HG03460 (cell line): ENCODE results near the gene CREG1.
"Not testable (repeated sequence)": the region's sequence is repeated elsewhere in the genome, so short reads cannot be mapped to it uniquely, and the experiment has no call there.

Experiments
- ATAC-seq: cut with Tn5 transposase; IDR thresholded peaks from one replicate; pipeline ENCODE4 v1.9.1; 2021; ENCODE audit not compliant: unreplicated experiment

The CREG1 gene

GRCh38 chr1:167553136-167554027 lies at the start of gene CREG1:
Gene CREG1, minus strand, starts transcription at chr1:167553762.
- ATAC-seq: peak; percentile 97

DNA sequence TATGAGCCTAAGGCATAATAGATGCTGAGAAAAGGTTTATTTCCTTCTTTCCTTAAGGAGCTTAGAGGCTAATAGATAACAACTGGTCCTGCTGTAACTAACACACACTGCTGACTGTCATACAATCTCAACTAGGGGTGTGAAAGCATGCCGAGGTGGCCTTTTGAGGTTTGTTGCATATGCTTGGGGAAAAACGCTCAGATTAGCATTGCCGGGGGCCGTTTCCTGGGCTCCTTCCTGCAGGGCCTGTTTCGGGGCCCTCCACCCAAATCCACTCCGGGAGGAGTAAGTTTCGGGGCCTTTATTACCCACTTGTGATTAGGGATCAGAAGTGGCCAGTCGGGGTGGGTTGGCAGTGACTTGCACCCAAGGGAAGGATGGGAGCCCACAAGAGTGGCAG lies 49.3 kb upstream of the CREG1 start:
- no peak for ATAC-seq

DNA sequence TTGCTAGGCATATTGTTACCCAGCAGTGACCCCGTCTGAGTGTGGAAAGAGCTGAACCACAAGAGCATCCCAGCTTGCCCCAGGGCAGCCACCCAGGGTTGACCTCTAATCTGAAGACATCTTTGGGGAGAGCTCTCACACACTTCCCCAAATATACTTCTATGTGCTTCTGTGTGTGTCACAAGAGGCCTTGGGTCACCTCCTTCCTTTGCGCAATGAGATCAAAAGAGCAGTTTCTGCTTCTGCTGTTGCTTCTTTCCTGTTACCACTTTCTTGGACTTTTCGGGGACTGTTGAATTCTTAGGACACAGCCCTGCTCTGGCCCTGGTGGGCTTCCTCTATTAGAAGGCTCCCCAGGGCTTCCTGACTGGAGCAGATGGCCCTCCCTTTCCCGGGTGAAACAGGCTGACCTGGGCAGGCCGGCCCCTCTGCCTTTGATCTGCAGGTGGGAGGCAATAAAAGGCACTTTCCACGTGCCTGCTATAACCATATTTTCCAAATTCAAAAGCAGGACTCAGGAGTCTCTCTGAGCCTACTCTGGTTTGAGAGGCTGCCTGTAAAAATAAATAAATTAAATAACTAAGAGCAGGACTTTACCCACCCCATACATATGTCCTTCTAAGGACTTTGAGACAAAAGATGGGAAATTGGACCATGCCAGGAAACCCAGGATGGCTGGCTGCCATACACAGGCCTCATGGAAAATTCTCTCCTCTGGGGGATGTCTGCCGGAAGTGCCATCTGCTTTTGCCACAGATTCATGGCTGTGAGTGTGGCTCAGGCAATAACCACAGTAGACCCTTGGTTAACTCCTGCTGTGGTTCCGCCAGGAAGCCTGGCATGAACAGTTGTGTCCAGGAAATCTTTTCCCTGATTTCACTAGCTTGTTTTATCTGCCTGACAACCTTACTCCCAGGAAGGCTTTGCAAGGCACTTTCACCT lies 48.2 kb upstream of the CREG1 start:
- no peak for ATAC-seq

- ATAC-seq: no peak
Observed at GRCh38 chr1:167599957-167600581, 46.5 kb upstream of the CREG1 start.

- no peak for ATAC-seq
Observed at GRCh38 chr1:167594822-167595221, 41.3 kb upstream of the CREG1 start.

DNA sequence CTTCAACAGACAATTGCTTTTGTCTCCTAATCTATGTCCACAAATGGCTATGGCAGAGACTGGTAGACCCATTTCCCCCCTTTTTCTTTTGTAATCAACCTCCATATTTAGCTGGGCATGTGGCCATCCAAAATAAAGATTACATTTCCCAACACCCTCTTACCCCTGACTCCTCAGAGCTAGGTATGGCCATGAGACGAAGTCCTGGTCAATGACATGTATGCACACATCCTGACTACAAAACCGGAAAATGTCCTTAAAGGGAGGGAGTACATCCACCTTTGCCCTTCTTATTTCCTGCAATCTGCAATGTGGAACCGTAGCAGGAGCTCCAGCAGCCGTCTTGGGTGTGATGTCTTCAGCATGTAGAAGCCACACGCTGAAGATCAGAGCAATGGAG lies 40.3 kb upstream of the CREG1 start:
- no peak for ATAC-seq

DNA sequence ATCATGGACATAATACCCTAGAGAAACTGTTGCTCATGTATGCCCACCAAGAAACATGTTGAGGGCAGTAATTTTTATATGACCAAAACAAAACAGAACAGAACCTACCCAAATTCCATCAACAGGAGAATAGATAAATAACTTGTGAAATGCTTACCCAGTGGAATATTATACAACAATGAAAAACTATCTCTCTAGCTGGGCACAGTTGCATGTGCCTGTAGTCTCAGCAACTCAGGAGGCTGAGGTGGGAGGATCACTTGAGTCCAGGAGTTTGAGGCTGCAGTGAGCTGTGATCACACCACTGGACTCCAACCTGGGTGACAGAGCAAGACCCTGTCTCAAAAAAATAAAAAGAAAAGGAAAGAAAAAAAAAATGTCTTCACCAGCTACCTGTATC lies 38.9 kb upstream of the CREG1 start:
- no peak for ATAC-seq

GRCh38 chr1:167588361-167588760 lies 34.8 kb upstream of the CREG1 start:
- ATAC-seq: no peak

GRCh38 chr1:167587872-167588271 lies 34.3 kb upstream of the CREG1 start:
- no peak for ATAC-seq

- ATAC-seq: no peak
Observed at GRCh38 chr1:167587342-167587741, 33.8 kb upstream of the CREG1 start.

GRCh38 chr1:167584581-167584980 lies 31.0 kb upstream of the CREG1 start:
- ATAC-seq: no peak

- no peak for ATAC-seq
Observed at GRCh38 chr1:167582722-167583121, 29.2 kb upstream of the CREG1 start.

DNA sequence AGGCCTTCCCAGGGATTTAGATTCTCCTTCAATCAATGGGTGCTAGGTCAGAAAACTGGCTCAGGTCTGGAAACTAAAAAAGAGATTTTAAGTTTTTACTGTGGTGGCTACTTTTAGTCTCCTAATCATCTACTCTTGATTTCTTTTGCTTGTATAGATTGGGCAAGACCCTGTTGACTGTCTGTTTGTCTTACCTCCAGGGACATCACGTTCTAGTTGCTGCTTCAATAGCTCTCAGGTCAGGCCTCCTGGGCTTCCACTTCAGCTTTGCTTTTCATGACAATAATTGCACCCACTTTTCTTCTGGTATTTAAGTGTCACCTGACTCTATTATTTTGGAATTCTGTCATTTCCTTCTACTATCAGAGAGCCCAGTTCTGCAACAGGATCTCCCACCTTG lies 28.5 kb upstream of the CREG1 start:
- ATAC-seq: no peak

DNA sequence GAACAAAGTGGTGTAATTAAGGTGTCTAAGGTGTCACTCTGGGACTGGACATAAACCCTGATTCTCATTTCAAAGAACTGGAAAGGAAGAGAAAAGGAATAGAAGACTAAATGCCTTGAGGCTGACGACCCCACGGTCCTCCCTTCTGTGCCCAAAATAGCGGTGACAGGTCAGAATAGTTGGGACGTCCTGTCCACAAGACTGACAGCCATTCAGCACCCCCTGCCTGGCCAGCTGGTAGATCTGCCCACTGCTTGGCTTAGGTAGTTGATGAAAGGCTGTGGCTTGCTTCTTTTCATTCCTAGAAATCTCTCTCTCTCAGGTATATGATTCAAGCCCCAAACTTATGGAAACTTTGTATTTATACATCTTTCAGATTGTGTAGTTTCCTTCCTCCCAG lies 26.4 kb upstream of the CREG1 start:
- ATAC-seq: no peak

DNA sequence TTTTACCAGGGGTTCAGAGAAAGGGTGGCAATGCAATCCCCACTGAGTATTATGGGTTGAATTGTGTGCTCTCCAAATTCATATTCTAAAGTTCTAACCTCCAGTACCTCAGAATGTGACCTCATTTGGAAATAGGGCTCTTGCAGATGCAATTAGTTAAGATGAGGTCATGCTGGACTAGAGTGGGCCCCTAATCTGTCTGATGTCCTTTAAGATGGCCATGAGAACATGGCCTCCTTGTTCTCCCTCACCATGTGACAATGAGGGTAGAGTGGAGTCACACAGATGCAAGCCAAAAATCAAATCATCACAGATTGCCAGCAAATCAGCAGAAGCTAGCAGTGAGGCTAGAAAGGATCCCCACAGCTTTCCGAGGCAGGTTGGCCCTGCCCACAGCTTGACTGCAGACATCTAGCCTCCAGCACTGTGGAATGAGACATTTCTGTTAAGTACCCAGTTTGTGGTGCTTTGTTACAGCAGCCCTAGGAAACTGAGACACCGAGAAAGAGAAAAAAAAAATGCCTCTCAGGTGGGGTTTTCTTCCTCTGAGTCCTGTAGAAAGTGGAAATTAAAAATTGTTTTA lies 25.5 kb upstream of the CREG1 start:
- no peak for ATAC-seq

DNA sequence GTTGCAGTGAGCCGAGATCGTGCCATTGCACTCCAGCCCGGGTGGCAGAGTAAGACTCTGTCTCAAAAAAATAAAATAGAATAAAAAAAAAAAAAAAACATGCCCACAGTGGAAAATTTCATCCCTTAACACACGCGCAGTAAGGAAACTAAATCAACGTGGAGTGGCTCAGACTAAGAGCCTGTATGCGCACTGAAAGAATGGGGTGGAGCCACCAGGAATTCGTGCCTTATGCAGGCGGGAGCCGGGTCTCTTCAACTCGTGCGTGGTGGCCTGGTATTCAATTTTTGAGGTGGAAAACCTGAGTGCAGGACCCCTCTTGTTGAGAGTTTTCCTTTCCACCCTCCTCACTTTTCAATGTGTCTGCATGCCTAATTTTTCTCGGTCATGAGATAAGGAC lies 22.1 kb upstream of the CREG1 start:
- no peak for ATAC-seq

- no peak for ATAC-seq
Observed at GRCh38 chr1:167573035-167573434, 19.5 kb upstream of the CREG1 start.

- not testable (repeated sequence) for ATAC-seq
Observed at GRCh38 chr1:167570712-167571111, 17.1 kb upstream of the CREG1 start.

DNA sequence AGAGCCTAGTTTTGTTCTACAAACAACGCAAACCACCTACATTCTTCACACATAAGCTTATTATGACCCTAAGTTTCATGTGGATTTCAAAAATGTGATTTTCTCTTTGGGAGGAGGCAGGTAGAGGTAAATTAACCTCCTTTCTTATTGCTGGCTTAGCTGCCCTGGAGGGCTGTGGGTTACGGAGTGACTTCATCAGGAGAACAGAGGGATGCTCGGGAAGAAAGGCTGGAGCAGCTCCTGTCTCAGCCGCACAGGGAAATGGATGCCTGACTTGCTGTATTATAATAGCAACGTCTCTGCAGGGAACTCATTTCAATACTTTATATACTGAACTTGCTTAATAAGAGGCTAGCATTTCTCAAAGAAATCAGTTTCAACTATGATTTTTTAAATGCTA lies 14.1 kb upstream of the CREG1 start:
- ATAC-seq: no peak

DNA sequence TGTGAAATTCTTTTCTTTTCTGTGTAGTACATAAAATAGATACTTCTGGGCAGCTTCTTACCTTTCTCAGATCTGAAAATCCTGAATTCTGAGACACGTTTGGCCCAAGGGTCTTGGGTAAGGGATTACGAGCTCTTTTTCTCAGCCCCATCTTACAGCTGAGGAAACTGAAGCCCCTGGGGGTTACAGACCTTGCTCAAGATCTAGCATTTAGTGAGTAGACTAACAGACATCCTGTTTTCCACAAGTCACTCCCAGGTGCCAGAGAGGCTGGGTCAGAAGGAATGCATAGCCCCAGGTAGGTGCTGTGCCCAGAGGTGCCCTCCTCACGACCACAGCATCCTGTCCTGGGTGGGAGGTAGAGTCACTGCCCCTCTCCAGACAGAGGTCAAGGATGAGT lies 13.2 kb upstream of the CREG1 start:
- no peak for ATAC-seq

- ATAC-seq: no peak
Observed at GRCh38 chr1:167565922-167566321, 12.4 kb upstream of the CREG1 start.
